GM19463 (cell line): ENCODE data around the gene THY1.

ENCODE experiments used
- ATAC-seq: cut with Tn5 transposase; IDR thresholded peaks from one replicate; pipeline ENCODE4 v1.9.1; 2021; ENCODE audit warnings: mild to moderate bottlenecking, moderate library complexity; ENCODE audit not compliant: unreplicated experiment

Gene THY1

GRCh38 chr11:119372260-119373058 is 50.5 kb downstream of the THY1 start:
- no peak for ATAC-seq

GRCh38 chr11:119371778-119372182 is 51.2 kb downstream of the THY1 start:
- no peak for ATAC-seq

GRCh38 chr11:119371067-119371601 is 51.8 kb downstream of the THY1 start:
- ATAC-seq: no peak

DNA sequence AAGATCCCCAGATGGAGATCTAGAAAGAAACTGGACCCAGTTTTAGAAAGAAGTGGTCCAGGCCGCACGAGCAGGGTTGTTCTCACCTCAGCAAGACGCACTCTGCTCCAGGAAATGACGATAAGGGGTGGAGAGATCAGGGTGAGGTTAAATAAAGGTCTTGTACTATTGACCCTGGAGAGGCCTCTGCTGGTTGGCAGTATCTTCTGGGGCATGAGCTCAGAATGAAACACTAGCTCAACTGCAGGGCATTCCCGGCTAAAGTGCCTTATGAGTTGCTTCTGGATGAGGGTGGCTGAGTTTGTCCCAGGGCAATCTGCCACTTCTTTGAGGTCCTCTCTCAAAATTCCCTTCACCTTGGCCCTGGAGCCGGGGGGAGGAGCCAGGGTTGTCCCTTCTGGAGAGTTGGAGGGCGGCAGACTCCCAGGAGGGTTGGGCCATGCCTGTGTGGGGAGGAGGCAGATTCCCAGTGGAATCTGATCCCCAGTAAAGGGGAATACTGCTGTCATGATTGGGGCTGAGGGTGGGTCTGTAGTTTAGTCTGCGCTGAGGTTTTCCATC is 52.4 kb downstream of the THY1 start:
- ATAC-seq: no peak

GRCh38 chr11:119369132-119369925 is 53.6 kb downstream of the THY1 start:
- no peak for ATAC-seq

DNA sequence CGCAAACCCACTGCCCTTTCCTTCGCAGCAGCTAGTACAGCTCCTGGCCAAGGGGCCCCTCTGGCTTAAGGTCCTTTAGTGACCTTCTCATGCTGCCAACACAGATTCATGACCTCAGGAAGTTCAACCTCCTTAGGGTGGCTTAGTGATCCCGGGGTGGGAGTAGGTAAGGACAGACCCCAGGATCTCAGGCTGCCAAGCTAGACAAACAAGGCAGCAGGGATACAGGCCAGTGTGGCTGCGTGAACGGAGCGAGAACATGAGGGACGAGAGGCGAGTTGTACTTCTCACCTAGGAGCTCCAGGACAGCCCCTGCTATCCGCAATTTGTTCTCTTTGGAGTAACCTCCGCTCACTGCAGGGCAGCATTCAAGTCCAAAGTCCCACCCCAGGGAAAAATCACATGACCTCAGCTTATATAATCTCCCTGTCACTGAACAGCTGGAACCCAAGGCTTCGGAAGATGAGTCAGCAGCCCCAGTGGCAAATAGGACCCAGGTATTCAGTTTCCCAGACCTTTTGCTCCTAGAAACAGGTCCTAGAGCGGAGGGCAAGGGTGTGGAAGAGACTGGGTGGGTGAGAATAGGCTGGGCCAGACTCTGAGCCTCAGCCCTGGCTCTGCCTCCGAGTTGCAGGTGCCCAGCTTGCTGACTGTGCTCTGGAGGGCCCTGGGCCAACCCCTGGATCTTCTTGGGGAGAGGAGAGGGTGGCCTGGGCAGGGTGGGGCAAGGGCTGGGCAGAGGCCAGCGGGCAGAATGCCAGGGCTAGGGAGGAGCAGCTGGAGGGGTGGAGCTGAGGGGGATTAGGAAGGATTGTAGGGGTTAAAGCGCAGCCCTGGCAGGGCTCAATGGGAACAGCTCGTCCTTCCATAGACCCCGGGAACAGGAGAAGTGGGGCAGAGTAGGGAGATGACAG is 54.6 kb downstream of the THY1 start:
- ATAC-seq: no peak

GRCh38 chr11:119367661-119368120 is 55.3 kb downstream of the THY1 start:
- ATAC-seq: no peak
